ENCODE data around the gene SBSN. TPM values are rescaled to one million over a fixed set of nuclear protein-coding genes. Genes with fewer than 3 reads are reported as not detected.

Gene SBSN
- total RNA-seq, 1 experiment from 2014 or later, result not detected

- H3K27me3 Mint-ChIP-seq (ENCODE audit: unreplicated experiment), result peaks cover 90% of the 10 kb centered on the region
- intact Hi-C loops (cut with micrococcal nuclease; ENCODE audit: unreplicated experiment), result no loop called here
- BruUV-seq (replicated peaks), result no TSS peak
- H3K27ac Mint-ChIP-seq (ENCODE audit: unreplicated experiment), result no peak overlapping the region
- CTCF ChIA-PET, result interaction anchor here (0.6 to 1.6 kb wide), 4 partner anchors 7 to 481 kb away, joined by 3 to 4 read pairs (median 4); no protein-coding TSS in a partner anchor
- no peak overlapping the region for H3K4me3 Mint-ChIP-seq (ENCODE audit: low read depth, unreplicated experiment)
- H3K36me3 Mint-ChIP-seq (ENCODE audit: insufficient read depth, unreplicated experiment), result no peaks in the 10 kb centered on the region
- H3K4me1 Mint-ChIP-seq (ENCODE audit: low read depth, unreplicated experiment), result no peaks in the 10 kb centered on the region
- TF ChIP-seq CTCF (IDR thresholded peaks at IDR 0.05; ENCODE audit: unreplicated experiment), result no peak
- DNase-seq, result no peak
- H3K9me3 Mint-ChIP-seq (ENCODE audit: low read depth, unreplicated experiment), result no peaks in the 10 kb centered on the region
Measured at GRCh38 chr19:35487656-35488182, 40.4 kb downstream of the SBSN start.

GRCh38 chr19:35486268-35486708 lies 41.8 kb downstream of the SBSN start:
- no peak overlapping the region for H3K4me3 Mint-ChIP-seq (ENCODE audit: low read depth, unreplicated experiment)
- intact Hi-C loops (cut with micrococcal nuclease; ENCODE audit: unreplicated experiment), result no loop called here
- no peak overlapping the region for H3K27ac Mint-ChIP-seq (ENCODE audit: unreplicated experiment)
- no TSS peak for BruUV-seq (replicated peaks)
- H3K36me3 Mint-ChIP-seq (ENCODE audit: insufficient read depth, unreplicated experiment), result no peaks in the 10 kb centered on the region
- CTCF ChIA-PET, result interaction anchor here (0.7 to 1.6 kb wide), 2 partner anchors 9 to 60 kb away, joined by 3 to 4 read pairs; no protein-coding TSS in a partner anchor
- no peak for TF ChIP-seq CTCF (IDR thresholded peaks at IDR 0.05; ENCODE audit: unreplicated experiment)
- H3K27me3 Mint-ChIP-seq (ENCODE audit: unreplicated experiment), result peaks cover 87% of the 10 kb centered on the region
- no peaks in the 10 kb centered on the region for H3K9me3 Mint-ChIP-seq (ENCODE audit: low read depth, unreplicated experiment)
- DNase-seq, result no peak
- H3K4me1 Mint-ChIP-seq (ENCODE audit: low read depth, unreplicated experiment), result no peaks in the 10 kb centered on the region

- no peak for TF ChIP-seq CTCF (IDR thresholded peaks at IDR 0.05; ENCODE audit: unreplicated experiment)
- intact Hi-C loops (cut with micrococcal nuclease; ENCODE audit: unreplicated experiment), result no loop called here
- no TSS peak for BruUV-seq (replicated peaks)
- H3K9me3 Mint-ChIP-seq (ENCODE audit: low read depth, unreplicated experiment), result no peaks in the 10 kb centered on the region
- no peak overlapping the region for H3K27ac Mint-ChIP-seq (ENCODE audit: unreplicated experiment)
- H3K4me1 Mint-ChIP-seq (ENCODE audit: low read depth, unreplicated experiment), result no peaks in the 10 kb centered on the region
- CTCF ChIA-PET, result interaction anchor here (0.7 to 1.0 kb wide), 2 partner anchors 11 to 465 kb away, joined by 3 to 4 read pairs; no protein-coding TSS in a partner anchor
- no peak overlapping the region for H3K4me3 Mint-ChIP-seq (ENCODE audit: low read depth, unreplicated experiment)
- no peak for DNase-seq
- H3K27me3 Mint-ChIP-seq (ENCODE audit: unreplicated experiment), result peaks cover 77% of the 10 kb centered on the region
- no peaks in the 10 kb centered on the region for H3K36me3 Mint-ChIP-seq (ENCODE audit: insufficient read depth, unreplicated experiment)
Measured at GRCh38 chr19:35484252-35485036, 43.7 kb downstream of the SBSN start.

GRCh38 chr19:35483089-35483488 lies 45.0 kb downstream of the SBSN start:
- Mint-ChIP-seq H3K4me3 (ENCODE audit: low read depth, unreplicated experiment) (no peak overlapping the region), H3K36me3 (ENCODE audit: insufficient read depth, unreplicated experiment) (no peaks in the 10 kb centered on the region), H3K4me1 (ENCODE audit: low read depth, unreplicated experiment) (no peaks in the 10 kb centered on the region), H3K9me3 (ENCODE audit: low read depth, unreplicated experiment) (no peaks in the 10 kb centered on the region), H3K27me3 (ENCODE audit: unreplicated experiment) (peaks cover 63% of the 10 kb centered on the region), H3K27ac (ENCODE audit: unreplicated experiment) (no peak overlapping the region)
- no peak for DNase-seq
- no peak for TF ChIP-seq CTCF (IDR thresholded peaks at IDR 0.05; ENCODE audit: unreplicated experiment)
- no TSS peak for BruUV-seq (replicated peaks)
- CTCF ChIA-PET, result no interaction called here
- intact Hi-C loops (cut with micrococcal nuclease; ENCODE audit: unreplicated experiment), result no loop called here

Measured in Calu3 (cell line).